Cardiac septum (tissue), 1 donor: Measurements from ENCODE around the gene TRAPPC12. TPM values are rescaled to one million over a fixed set of nuclear protein-coding genes. Genes with fewer than 3 reads are reported as not detected.
A peak's percentile ranks its signal among the peaks of the same experiment; 100 is the strongest.

Experiments used
- DNase-seq: peaks from one replicate; pipeline ENCODE4 v3.0.0-alpha.2; 2020; ENCODE audit warnings: low spot score
- intact Hi-C: fragments of 100-400 bp; cut with DNase I; formaldehyde crosslinking; loops from one replicate; pipeline ENCODE4 v1.14.0; 2022
- total RNA-seq: library from RNA; stranded (reverse); fragmentation: NEBNext Ultra II Directional; extraction: Animal tissue kit (Norgen Biotek cat#: 25700); gene quantifications from one replicate; pipeline ENCODE4 v1.2.1, GENCODE V29; 2021
- donor health status: DM: no; HTN: no; CAD: no.

Gene TRAPPC12
- total RNA-seq, 1 donor from 2014 or later = 67.5 TPM

- intact Hi-C loops = loop anchor here (5.0 kb wide), 1 partner anchor 84 kb away; the partner anchor contains the start of genes EIPR1 and TRAPPC12
Measured at GRCh38 chr2:3460831-3461800, 81.6 kb downstream of the TRAPPC12 start.

GRCh38 chr2:3461801-3462492 lies 82.5 kb downstream of the TRAPPC12 start:
- peak; percentile 63 for DNase-seq
- intact Hi-C loops = loop anchor here (5.0 kb wide), 1 partner anchor 85 kb away; the partner anchor contains the start of genes EIPR1 and TRAPPC12

More at GRCh38 chr2:3460831-3461800, 81.6 kb downstream of the TRAPPC12 start:
- peak; percentile 76 for DNase-seq

DNA sequence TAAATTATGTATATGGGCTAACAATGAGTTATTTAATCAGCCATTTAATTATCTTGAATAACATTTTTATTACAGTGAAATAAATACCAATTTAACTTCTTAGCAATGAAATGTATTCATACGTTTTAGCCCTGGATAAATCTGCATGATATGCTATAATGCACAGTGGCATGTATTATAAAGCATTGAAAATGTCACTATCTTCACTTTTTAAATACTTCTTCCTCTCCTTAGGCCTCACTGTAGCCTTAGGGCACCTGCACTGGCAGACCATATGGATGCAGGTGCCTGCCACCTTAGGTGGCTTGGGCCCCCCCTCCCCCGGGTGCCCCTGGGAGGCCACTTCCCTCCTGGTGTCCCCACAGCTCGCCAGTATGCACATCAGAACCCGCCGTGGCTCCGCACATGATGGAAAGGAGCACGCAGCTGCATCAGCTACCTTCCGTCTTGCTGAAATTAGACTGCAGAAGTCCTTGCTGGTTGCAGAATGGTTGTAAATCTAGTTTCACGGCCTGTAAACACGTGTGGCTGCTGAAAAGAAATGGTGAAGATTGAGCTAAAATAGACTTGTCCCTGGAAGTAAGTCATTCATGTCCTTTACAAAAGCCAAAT lies 83.1 kb downstream of the TRAPPC12 start:
- peak; percentile 39 for DNase-seq
- intact Hi-C loops = loop anchor here (5.0 kb wide), 1 partner anchor 85 kb away; the partner anchor contains the start of genes EIPR1 and TRAPPC12

DNA sequence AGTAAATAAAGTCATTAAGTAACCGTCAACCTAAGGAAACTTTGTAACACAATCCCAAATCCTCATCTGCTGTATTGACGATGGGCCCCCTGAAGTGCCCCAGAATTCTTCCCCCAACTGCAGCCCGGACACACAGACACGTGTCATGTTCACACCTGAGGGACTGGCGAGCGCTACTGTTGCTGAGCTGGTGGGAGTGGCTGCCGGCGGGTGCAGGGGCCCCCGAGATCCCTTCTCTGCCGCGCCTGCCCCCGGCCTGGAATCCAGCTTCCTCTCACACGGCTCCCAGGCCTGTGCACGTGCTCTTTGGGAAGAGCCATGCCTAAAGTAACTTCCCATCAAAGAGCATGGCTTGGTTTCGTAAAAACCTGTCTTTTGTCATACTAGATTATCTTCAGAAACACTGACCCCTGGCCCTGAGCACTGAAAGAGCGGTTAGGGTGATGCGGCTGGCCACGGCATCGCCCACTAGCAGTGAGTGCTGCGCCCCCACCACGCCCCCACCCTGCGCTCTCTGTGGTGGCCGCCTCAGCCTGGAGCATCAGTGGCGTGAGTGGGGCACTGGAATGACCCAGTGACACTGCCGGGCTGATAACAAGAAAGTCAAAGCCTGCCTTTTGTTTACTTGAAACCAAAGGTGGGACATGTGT lies 83.8 kb downstream of the TRAPPC12 start:
- peak; percentile 24 for DNase-seq
- intact Hi-C loops = loop anchor here (5.0 kb wide), 1 partner anchor 86 kb away; the partner anchor contains the start of genes EIPR1 and TRAPPC12

- DNase-seq = peak; percentile 57
- intact Hi-C loops = loop anchor here (5.0 kb wide), 1 partner anchor 87 kb away; the partner anchor contains the start of genes EIPR1 and TRAPPC12
Measured at GRCh38 chr2:3463944-3464343, 84.5 kb downstream of the TRAPPC12 start.

GRCh38 chr2:3464401-3465005 lies 85.0 kb downstream of the TRAPPC12 start:
- peak; percentile 74 for DNase-seq
- intact Hi-C loops = loop anchor here (5.0 kb wide), 1 partner anchor 87 kb away; the partner anchor contains the start of genes EIPR1 and TRAPPC12

- no peak for DNase-seq
- intact Hi-C loops = no loop called here
Measured at GRCh38 chr2:3465328-3465727, 85.8 kb downstream of the TRAPPC12 start.

- intact Hi-C loops = no loop called here
- no peak for DNase-seq
Measured at GRCh38 chr2:3465844-3466481, 86.5 kb downstream of the TRAPPC12 start.

- DNase-seq = no peak
- intact Hi-C loops = no loop called here
Measured at GRCh38 chr2:3466482-3466863, 87.0 kb downstream of the TRAPPC12 start.

GRCh38 chr2:3466966-3467365 lies 87.5 kb downstream of the TRAPPC12 start:
- intact Hi-C loops = no loop called here
- DNase-seq = no peak

GRCh38 chr2:3467654-3468053 lies 88.2 kb downstream of the TRAPPC12 start:
- intact Hi-C loops = no loop called here
- no peak for DNase-seq

GRCh38 chr2:3468296-3468988 lies 88.9 kb downstream of the TRAPPC12 start:
- no peak for DNase-seq

GRCh38 chr2:3469486-3469885 lies 90.0 kb downstream of the TRAPPC12 start:
- intact Hi-C loops = no loop called here
- DNase-seq = no peak

More at GRCh38 chr2:3468296-3468988, 88.9 kb downstream of the TRAPPC12 start:
- intact Hi-C loops = no loop called here

DNA sequence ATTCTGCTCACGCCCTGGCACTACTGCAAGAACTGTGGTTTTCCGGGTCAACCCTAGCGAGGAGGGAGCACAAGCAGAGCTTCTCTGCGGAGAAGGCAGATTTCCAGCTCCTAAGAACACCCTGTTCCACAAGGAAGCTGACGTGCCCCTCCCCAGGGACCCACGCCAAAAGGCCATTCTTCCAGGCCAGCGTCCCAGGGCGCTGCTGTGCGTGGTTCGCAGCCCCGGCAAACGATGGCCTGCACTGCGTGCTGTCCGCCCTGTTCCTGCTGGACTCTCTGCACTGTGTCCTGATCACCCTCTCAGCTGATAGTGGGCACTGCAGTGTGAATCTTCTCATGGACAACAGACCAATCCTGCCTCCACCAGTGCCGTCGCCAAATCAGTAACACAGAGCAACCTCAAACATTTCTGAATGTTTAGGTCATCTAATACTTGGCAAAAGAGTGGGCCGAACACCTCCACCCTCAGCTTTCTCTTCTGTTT lies 90.7 kb downstream of the TRAPPC12 start:
- intact Hi-C loops = loop anchor here (5.0 kb wide), 2 partner anchors 47 to 67 kb away; partner anchors contain the start of gene ADI1

GRCh38 chr2:3470856-3471737 lies 91.6 kb downstream of the TRAPPC12 start:
- DNase-seq = no peak
- intact Hi-C loops = loop anchor here (5.0 kb wide), 2 partner anchors 46 to 66 kb away; partner anchors contain the start of gene ADI1

More for the DNA sequence above, 90.7 kb downstream of the TRAPPC12 start:
- peak; percentile 82 for DNase-seq

DNA sequence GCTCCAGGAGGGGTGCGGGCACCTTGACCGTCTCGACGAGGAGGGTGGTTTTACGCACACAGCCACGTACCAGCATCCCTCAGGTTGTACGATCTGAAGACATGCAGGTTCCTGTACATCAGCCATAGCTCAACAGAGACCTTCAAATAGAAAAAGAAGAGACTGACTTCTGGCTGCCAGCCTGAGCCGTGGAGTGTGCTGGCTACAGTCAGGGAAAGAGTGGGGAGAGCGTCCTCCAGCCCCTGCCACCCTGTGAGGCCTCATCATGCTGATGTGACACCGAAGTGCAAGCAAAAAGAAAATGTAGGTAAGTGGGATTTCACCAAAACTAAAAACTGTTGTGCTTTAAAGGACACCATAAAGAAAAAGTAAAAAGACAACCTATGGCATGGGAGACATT lies 92.8 kb downstream of the TRAPPC12 start:
- intact Hi-C loops = loop anchor here (5.0 kb wide), 2 partner anchors 45 to 65 kb away; partner anchors contain the start of gene ADI1
- DNase-seq = no peak
